RWPE1 (cell line): ENCODE data around the gene CORO7.

ENCODE experiments used
- CTCF ChIA-PET: fragments of 350-600 bp; sonication (Branson Sonifier 250); formaldehyde crosslinking; extraction: SDS; loops from one replicate; lab custom pipeline; 2021; lab: Yijun Ruan, JAX
- POLR2A ChIA-PET: fragments of 400-600 bp; formaldehyde crosslinking; extraction: SDS; loops from one replicate; lab custom pipeline; 2020; ENCODE audit warnings: antibody characterized with exemption; ENCODE audit not compliant: low non-redundant PET; lab: Yijun Ruan, JAX
- DNase-seq: peaks from one replicate; pipeline ENCODE4 v3.0.0; 2012; ENCODE audit warnings: low spot score
- H3K27ac ChIP-seq: fragments of 450-650 bp; 2 replicates; pipeline ENCODE4 v1.5.1; 2017
- CTCF ChIP-seq: fragments of 450-650 bp; conservative IDR thresholded peaks from 2 replicates; pipeline ENCODE4 v1.5.1; 2017; ENCODE audit warnings: low read depth, mild to moderate bottlenecking

CORO7 gene

GRCh38 chr16:4419402-4419959 is 3.1 kb upstream of the CORO7 start:
- DNase-seq, result no peak
- ChIA-PET CTCF (interaction anchor here (0.7 to 1.0 kb wide), 2 partner anchors 130 to 139 kb away, joined by 3 to 4 read pairs; no protein-coding TSS in a partner anchor), POLR2A (interaction anchor here (0.7 kb wide), 1 partner anchor 106 kb away, joined by 3 read pairs; no protein-coding TSS in a partner anchor)
- no peak for TF ChIP-seq CTCF
- no peak overlapping the region for H3K27ac ChIP-seq

- CTCF ChIA-PET, result interaction anchor here (0.6 to 1.2 kb wide), 4 partner anchors 13 to 552 kb away, joined by 3 to 9 read pairs (median 4); no protein-coding TSS in a partner anchor
Observed at GRCh38 chr16:4415538-4416199, 727 bp downstream of the CORO7 start.

GRCh38 chr16:4414187-4414917 is 2.0 kb downstream of the CORO7 start:
- DNase-seq, result no peak
- ChIA-PET CTCF (interaction anchor here (0.6 kb wide), 1 partner anchor 36 kb away, joined by 5 read pairs; no protein-coding TSS in a partner anchor), POLR2A (interaction anchor here (0.8 kb wide), 1 partner anchor 74 kb away, joined by 3 read pairs; no protein-coding TSS in a partner anchor)
- no peak for TF ChIP-seq CTCF
- peak overlapping the region; percentile 72; the same call in 1 of the 2 replicates for H3K27ac ChIP-seq

More at GRCh38 chr16:4415538-4416199, 727 bp downstream of the CORO7 start:
- TF ChIP-seq CTCF, result no peak
- POLR2A ChIA-PET, result interaction anchor here (0.8 kb wide), 1 partner anchor 72 kb away, joined by 3 read pairs; no protein-coding TSS in a partner anchor
- peak overlapping the region; percentile 72 for H3K27ac ChIP-seq
- DNase-seq, result no peak

- POLR2A ChIA-PET, result no interaction called here
- TF ChIP-seq CTCF, result no peak
- no peak overlapping the region for H3K27ac ChIP-seq
- no peak for DNase-seq
- CTCF ChIA-PET, result interaction anchor here (0.7 kb wide), 1 partner anchor 60 kb away, joined by 3 read pairs; no protein-coding TSS in a partner anchor
Observed at GRCh38 chr16:4412854-4413253, 3.5 kb downstream of the CORO7 start.

- no peak for DNase-seq
- POLR2A ChIA-PET, result no interaction called here
- H3K27ac ChIP-seq, result no peak overlapping the region
- CTCF ChIA-PET, result interaction anchor here (0.6 to 0.7 kb wide), 2 partner anchors 10 to 59 kb away, joined by 3 read pairs; no protein-coding TSS in a partner anchor
- TF ChIP-seq CTCF, result no peak
Observed at GRCh38 chr16:4412159-4412558, 4.2 kb downstream of the CORO7 start.

GRCh38 chr16:4411684-4412083 is 4.7 kb downstream of the CORO7 start:
- DNase-seq, result no peak
- no peak for TF ChIP-seq CTCF
- ChIA-PET POLR2A (no interaction called here), CTCF (interaction anchor here (0.6 to 1.2 kb wide), 2 partner anchors 10 kb away, joined by 3 read pairs; no protein-coding TSS in a partner anchor)
- H3K27ac ChIP-seq, result no peak overlapping the region
